Right atrium auricular region (tissue), 2 donors: ENCODE data around the gene TMEM163. TPM values are rescaled to one million over a fixed set of nuclear protein-coding genes. Genes with fewer than 3 reads are reported as not detected.

Source experiments
- DNase-seq: peaks from one replicate; pipeline ENCODE4 v3.0.0-alpha.2; 2019; ENCODE audit warnings: low spot score
- H3K27ac ChIP-seq, 2 donors: fragments of 200-600 bp; sonication (generic); 1 replicate in 1 of 2; 2 replicates in 1 of 2; pipeline ENCODE4 v1.5.1; 2016 to 2019
- H3K27me3 ChIP-seq, 2 donors: fragments of 200-600 bp; sonication (generic); one replicate each; pipeline versions ENCODE4 v1.5.1 to v1.6.0; 2017 to 2019
- H3K36me3 ChIP-seq: fragments of 200-600 bp; sonication (generic); one replicate; pipeline ENCODE4 v1.5.1; 2016
- H3K4me1 ChIP-seq, 2 donors: fragments of 200-600 bp; sonication (generic); one replicate each; pipeline versions ENCODE4 v1.5.1 to v1.6.0; 2017 to 2019
- H3K4me3 ChIP-seq, 2 donors: fragments of 200-600 bp; sonication (generic); 1 replicate in 1 of 2; 2 replicates in 1 of 2; pipeline ENCODE4 v1.5.1; 2017 to 2019; ENCODE audit warnings: mild to moderate bottlenecking in 1 of 2, moderate library complexity in 1 of 2
- H3K9me3 ChIP-seq, 2 donors: fragments of 200-600 bp; sonication (generic); one replicate each; pipeline ENCODE4 v1.5.1; 2019
- total RNA-seq, 2 donors: library from RNA; depleted of rRNA; stranded (reverse); fragments of >200 nt; gene quantifications; one replicate each; pipeline ENCODE4 v1.1.0, GENCODE V29; 2016
- TF ChIP-seq, protein P1 (sequence below), 2 donors: fragments of 200-600 bp; sonication (generic); IDR thresholded peaks; one replicate each; pipeline ENCODE4 v1.5.1; 2019; ENCODE audit warnings: antibody characterized with exemption in 2 of 2

The TMEM163 gene
- total RNA-seq, 2 donors from 2014 or later, result 3.1 to 8.9 TPM

DNA sequence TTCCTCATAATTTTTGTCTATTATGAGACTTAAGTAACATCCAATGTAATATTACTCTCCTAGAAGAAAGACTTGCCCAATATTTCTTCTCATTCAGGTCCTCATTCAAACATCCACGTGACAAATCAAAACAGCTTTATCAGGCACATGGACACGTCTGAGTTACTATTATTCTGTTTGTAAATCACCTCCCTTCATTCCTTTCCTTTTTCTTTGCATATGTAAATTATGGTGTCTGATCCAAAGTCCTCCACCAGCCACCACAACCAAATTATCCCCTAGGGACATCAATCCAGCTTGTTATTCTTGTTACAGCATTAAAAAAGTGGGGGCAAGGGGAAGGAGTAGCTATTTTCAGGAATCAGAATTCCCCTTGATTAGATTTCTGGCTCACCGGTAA, 7.1 kb downstream of the TMEM163 start:
- DNase-seq, result no peak
- TF ChIP-seq, protein P1, sequence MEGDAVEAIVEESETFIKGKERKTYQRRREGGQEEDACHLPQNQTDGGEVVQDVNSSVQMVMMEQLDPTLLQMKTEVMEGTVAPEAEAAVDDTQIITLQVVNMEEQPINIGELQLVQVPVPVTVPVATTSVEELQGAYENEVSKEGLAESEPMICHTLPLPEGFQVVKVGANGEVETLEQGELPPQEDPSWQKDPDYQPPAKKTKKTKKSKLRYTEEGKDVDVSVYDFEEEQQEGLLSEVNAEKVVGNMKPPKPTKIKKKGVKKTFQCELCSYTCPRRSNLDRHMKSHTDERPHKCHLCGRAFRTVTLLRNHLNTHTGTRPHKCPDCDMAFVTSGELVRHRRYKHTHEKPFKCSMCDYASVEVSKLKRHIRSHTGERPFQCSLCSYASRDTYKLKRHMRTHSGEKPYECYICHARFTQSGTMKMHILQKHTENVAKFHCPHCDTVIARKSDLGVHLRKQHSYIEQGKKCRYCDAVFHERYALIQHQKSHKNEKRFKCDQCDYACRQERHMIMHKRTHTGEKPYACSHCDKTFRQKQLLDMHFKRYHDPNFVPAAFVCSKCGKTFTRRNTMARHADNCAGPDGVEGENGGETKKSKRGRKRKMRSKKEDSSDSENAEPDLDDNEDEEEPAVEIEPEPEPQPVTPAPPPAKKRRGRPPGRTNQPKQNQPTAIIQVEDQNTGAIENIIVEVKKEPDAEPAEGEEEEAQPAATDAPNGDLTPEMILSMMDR (IDR thresholded peaks at IDR 0.05), result no peak
- H3K4me1 ChIP-seq, result no peaks in the 10 kb centered on the region
- no peaks in the 10 kb centered on the region for H3K9me3 ChIP-seq
- no peaks in the 10 kb centered on the region for H3K27me3 ChIP-seq
- H3K36me3 ChIP-seq, result no peaks in the 10 kb centered on the region
- no peak overlapping the region for H3K27ac ChIP-seq
- H3K4me3 ChIP-seq, result no peak overlapping the region

DNA sequence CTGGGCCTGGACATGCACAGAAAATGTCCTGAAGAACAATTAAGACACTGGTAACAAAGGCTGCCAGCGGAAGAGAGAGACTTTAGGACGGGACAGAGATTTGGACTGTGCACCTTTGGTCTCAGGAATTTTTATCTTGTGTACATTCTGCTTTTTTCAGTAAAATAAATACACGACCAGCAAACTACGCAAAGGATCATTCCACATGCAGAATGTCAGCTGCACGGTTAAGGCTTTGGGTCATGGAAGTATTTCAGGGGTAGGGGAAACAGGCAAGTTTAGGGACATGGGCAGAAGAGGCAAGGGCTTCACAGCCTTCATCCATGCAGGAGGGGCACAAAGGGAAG, 11.5 kb downstream of the TMEM163 start:
- no peaks in the 10 kb centered on the region for H3K9me3 ChIP-seq
- TF ChIP-seq, protein P1 (IDR thresholded peaks at IDR 0.05), result no peak
- H3K4me3 ChIP-seq, result no peak overlapping the region
- no peaks in the 10 kb centered on the region for H3K27me3 ChIP-seq
- H3K36me3 ChIP-seq, result no peaks in the 10 kb centered on the region
- DNase-seq, result no peak
- H3K4me1 ChIP-seq, result no peaks in the 10 kb centered on the region
- H3K27ac ChIP-seq, result peak overlapping the region in 1 of 2 donors; percentile 12

DNA sequence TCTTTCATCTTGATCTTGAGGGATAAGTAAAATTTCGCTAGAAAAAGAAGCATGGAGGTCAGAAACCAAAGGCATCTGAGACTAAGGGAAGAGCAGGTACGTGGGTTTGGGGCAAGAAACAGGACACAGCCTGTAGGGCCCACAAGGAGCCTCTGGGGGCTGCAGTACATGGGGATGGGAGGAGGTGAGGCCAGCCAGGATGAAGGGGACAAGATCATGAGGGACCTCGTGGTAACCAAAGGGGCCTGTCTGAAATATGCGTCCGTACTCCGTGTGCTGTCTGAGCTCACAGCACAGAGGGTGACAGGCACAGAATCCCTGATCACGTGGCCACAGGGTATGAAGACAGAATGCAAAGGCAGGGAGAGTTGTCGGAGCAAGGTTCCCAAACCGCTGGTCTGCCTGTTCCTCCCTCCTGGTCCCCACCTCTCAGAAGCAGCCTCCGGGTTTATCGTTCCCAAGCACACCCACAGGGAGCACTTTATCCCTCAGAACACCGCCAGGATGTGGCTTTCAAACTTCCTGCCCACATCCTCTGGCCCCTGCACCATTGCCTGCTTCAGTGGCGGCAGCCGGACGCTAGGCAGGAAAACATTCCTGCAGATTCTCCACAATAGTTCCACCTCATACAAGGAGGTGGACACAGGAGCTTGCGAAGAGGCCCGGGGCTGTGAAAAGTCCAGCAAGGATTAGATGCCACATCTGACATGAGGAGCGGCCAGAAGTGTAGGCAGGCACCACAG, 12.0 kb downstream of the TMEM163 start:
- Histone ChIP-seq H3K27ac (peak overlapping the region in 1 of 2 donors; percentile 12), H3K4me1 (no peaks in the 10 kb centered on the region), H3K4me3 (no peak overlapping the region), H3K9me3 (no peaks in the 10 kb centered on the region), H3K36me3 (no peaks in the 10 kb centered on the region), H3K27me3 (no peaks in the 10 kb centered on the region)
- TF ChIP-seq, protein P1 (IDR thresholded peaks at IDR 0.05), result no peak
- DNase-seq, result no peak

DNA sequence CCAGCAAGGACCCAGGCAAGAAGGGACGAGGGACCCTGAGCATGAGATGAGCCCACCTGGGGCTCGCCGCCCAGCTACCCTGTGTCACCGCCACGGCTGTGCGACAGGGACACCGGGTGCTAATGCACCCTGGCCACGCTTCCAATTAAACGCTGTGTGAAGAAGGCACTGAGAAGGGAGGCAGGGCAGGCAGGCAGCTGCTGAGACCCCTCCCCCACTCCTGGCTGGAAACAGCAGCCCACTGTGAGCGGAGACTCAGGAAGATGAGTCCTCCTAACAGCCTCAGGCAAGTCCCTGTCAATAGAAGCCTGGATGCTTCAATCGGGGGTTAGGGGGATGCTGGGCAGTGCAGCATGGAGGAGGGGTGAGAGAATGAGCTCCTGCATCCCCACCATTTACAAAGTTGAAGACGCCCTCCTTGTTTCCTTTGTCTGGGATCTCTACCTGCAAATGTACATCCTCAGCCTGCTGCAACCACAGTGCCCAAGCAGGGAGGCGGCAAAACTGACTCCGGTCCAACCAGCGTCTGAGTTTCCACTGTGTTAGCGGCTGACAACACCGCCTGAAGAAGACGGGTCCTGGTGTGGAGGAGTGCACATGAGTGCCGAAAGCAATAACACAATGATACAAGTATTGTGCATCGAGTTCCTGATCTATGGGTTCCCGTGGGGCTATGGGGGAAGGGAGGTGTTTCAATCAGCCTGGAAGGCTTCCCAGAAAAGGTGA, 12.8 kb downstream of the TMEM163 start:
- H3K27ac ChIP-seq, result peak overlapping the region in 1 of 2 donors; percentile 8
- no peak overlapping the region for H3K4me3 ChIP-seq
- H3K4me1 ChIP-seq, result no peaks in the 10 kb centered on the region
- DNase-seq, result no peak
- no peaks in the 10 kb centered on the region for H3K9me3 ChIP-seq
- H3K27me3 ChIP-seq, result no peaks in the 10 kb centered on the region
- H3K36me3 ChIP-seq, result no peaks in the 10 kb centered on the region
- TF ChIP-seq, protein P1 (IDR thresholded peaks at IDR 0.05), result no peak

DNA sequence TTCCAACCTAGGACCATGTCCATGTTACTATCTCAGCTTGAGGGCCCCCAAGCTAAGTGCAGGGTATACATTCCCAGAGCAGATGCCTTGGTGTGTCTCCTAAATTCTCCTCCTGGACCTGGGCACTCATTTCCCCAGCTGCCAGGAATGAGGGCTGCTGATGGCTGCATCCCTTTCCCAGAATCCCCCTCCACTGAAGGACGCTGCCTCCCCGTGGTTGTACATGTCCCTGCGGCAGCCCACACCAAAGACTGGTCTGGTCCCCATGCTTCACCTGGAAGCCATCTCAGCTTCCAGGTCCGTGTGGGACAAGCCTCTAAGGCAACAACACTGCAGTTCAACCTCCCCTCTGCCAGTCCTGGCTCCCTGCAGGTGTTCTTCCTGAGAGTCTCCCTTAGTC, 14.6 kb downstream of the TMEM163 start:
- Histone ChIP-seq H3K4me1 (no peaks in the 10 kb centered on the region), H3K9me3 (no peaks in the 10 kb centered on the region), H3K27me3 (no peaks in the 10 kb centered on the region), H3K36me3 (no peaks in the 10 kb centered on the region), H3K27ac (no peak overlapping the region), H3K4me3 (no peak overlapping the region)
- DNase-seq, result no peak
- TF ChIP-seq, protein P1 (IDR thresholded peaks at IDR 0.05), result no peak
